T-helper 9 cell (primary cell): Measurements from ENCODE around the gene SMIM43.
"Not testable (repeated sequence)": the region's sequence is repeated elsewhere in the genome, so short reads cannot be mapped to it uniquely, and the experiment has no call there.

Experiments
- DNase-seq: peaks from one replicate; pipeline ENCODE4 v3.0.0-alpha.2; 2020

Gene SMIM43

DNA sequence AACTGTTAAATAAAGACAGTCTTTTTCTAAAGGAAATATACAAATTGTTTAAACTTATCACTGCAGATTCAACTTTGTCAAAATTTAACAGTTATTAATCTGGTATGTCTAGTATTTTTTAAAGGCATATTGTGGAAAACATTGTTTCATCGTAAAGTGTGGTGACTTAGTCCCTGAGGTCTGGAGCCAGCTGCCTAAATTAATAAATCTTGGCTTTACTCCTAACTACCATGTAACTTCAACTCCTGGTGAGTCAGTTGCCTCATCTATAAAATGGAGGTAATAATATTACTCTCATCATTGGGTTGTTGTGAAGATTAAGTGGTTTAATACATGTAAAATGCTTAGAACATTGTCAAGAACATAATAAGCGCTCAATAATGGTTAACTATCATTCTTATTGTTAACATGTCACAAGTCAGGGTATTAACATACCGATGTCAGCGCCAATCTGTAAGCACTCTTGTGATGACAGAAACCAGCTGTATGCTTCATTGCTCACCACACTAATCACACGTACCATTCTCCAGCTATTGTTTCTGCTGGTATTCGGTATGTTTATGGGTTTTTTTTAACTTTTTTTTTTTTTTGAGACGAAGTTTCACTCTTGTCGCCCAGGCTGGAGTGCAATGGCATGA lies 14.1 kb upstream of the SMIM43 start:
- DNase-seq: no peak

GRCh38 chr4:121777625-121778024 lies 12.7 kb upstream of the SMIM43 start:
- no peak for DNase-seq

DNA sequence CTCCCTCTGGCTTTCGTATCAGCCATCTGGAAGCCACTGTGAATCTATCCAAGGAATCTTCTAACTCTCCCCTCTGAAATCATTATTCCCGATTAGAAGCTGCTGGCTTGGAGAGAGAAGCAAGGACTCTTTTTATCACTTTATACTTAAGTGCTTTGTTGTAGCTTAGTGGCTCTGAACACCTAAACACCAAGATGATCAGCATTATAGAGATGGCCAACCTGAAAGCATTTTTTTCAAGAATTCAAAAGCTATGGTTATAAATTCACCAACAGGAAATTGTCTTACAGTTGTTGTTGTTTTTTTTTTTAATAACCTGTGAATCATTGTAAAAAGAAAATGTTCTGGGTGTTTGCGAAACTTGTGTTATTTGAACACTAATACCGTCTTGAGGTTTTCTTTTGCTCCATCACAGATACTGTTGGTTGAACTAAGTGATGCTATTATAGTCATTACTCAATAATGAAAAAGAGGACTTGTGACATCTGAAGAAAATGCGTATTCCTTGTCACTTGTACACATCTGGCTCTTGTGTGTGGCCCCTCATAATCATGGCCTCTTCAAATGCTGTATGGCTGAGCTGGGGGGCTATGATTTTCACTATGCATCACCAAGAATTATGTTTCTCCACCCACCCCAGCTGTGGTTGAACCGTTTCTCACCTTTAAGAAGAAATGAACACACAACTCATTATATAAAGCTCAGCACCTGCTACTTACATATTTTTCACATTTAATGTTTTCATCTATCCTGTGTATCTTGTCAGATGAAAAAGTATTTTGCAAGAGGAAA lies 11.8 kb upstream of the SMIM43 start:
- no peak for DNase-seq

- DNase-seq: no peak
Measured at GRCh38 chr4:121773883-121774282, 8.9 kb upstream of the SMIM43 start.

- no peak for DNase-seq
Measured at GRCh38 chr4:121771869-121772268, 6.9 kb upstream of the SMIM43 start.

DNA sequence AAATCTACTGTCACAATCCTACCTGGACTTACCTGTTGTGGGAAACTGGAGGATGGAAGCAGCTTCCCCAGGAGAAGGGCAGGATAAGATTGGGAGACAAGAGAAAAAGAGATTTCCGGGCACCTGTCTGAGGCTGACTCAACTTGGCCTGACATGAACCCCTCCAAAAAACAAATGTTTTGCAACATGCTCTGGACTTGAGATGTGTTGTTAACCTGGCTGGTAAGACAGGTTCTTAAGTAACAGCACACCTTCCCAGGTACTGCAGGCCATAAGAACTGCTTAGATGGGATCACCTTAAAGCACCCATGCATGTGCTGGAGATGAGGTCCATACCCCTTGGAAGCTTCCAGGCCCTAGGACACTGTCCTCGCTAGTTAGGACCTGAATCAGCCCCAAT lies 4.4 kb upstream of the SMIM43 start:
- DNase-seq: no peak

DNA sequence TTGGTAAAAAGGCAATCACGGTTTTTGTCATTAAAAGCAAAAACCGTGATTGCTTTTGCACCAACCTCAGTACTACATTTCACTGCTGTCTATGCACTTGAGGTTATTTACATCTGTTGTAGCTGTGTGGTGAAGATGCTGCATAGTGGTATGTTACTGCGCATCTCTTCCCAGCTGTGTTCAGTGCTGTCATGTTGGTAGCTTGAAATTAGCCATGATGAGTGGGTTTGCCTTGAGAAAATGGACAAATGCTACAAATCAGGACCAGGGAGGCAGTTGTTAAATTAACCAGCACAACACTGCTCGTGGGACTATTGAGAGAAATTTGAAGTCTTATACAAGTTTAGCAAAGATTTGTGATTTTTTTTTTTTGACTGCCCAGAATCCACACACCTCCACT lies 2.2 kb upstream of the SMIM43 start:
- DNase-seq: no peak

GRCh38 chr4:121765971-121766538 lies 1.1 kb upstream of the SMIM43 start:
- DNase-seq: no peak

GRCh38 chr4:121765368-121765705 lies 373 bp upstream of the SMIM43 start:
- DNase-seq: no peak

- no peak for DNase-seq
Measured at GRCh38 chr4:121764303-121764701, 662 bp downstream of the SMIM43 start.

GRCh38 chr4:121760205-121760604 lies 4.8 kb downstream of the SMIM43 start:
- no peak for DNase-seq

- DNase-seq: no peak
Measured at GRCh38 chr4:121758925-121759568, 5.9 kb downstream of the SMIM43 start.

DNA sequence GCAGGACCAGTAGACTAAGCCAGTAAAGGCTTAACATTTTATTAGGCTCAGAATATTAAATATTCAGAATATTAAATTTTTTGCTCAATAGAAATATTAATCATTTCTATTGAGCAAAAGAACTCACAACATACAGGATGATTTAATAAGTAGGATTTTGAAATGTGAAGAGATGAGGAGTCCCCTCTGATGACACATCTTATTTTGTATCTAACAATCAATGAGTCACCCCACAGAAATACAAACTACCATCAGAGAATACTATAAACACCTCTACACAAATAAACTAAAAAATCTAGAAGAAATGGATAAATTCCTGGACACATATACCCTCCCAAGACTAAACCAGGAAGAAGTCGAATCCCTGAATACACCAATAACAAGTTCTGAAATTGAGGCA lies 12.8 kb downstream of the SMIM43 start:
- DNase-seq: not testable (repeated sequence)

GRCh38 chr4:121749225-121749624 lies 15.7 kb downstream of the SMIM43 start:
- DNase-seq: no peak

- no peak for DNase-seq
Measured at GRCh38 chr4:121742794-121743193, 22.2 kb downstream of the SMIM43 start.

- no peak for DNase-seq
Measured at GRCh38 chr4:121741751-121742150, 23.2 kb downstream of the SMIM43 start.

- no peak for DNase-seq
Measured at GRCh38 chr4:121740796-121741409, 24.1 kb downstream of the SMIM43 start.

GRCh38 chr4:121739575-121739974 lies 25.4 kb downstream of the SMIM43 start:
- no peak for DNase-seq

DNA sequence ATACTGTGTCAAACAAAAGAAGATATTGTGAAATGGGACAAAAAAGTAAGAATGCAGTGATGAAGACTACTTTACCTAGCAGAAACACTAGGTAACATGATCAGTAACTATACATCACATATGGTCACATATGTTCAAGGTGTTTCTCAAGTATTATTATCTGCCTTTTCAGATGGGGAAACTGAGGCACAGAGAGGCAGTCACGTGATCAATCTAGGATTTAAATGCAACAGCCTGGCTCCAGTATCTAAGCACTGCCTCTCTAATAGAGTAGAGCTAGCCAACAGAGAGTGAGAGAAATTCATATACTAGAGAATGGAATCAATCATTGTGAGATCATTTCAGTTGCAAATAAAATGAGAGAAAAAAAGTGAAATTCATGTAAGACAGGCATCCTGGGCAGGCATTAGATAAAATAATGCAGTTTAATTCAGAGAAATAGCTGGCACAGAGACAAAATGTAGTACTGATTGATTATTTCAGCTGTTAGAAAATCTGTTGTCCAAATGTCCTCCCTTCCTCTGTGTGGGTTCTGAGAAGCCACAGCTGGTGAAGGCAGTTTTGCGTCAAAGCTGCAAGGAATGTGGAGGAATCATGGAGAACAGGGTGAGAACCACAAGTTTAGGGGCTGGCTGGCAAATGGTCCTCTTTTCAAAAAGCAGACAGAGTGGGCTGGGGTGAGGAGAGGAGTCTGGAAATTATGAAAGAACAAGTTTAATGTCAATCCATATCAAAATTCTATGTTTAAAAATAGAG lies 26.0 kb downstream of the SMIM43 start:
- no peak for DNase-seq

- DNase-seq: no peak
Measured at GRCh38 chr4:121737846-121738554, 27.0 kb downstream of the SMIM43 start.

DNA sequence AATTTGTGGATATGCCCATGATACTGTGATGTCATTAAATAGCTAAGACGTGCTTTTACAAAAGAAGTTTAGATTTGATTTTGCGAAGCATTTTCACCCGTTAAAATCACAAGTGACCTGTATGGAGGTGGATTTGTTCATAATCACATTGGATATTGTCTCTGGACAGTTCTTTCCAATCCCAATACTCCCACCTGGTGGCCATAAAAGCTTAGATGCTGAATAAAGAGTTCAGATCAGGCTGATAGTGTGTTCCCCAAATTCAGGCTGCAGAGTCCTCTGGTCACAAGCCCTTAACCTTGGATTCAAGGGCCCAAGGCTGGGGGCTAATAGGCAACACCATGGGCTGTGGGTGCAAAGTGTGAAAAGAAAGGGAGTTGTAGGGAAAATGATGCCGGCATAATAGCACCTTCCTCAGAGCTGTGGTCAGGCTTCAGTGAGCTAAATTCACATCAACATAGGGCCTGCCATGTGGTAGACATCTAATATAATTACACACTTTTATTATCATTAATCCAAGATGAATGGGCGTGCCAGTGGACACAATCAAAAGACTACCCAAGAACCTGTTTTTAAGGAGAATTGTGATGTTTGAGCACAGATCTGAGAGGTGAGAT lies 28.1 kb downstream of the SMIM43 start:
- no peak for DNase-seq
